ENCODE results near the gene MB.
"Not testable (repeated sequence)": the region's sequence is repeated elsewhere in the genome, so short reads cannot be mapped to it uniquely, and the experiment has no call there.

MB gene

DNA sequence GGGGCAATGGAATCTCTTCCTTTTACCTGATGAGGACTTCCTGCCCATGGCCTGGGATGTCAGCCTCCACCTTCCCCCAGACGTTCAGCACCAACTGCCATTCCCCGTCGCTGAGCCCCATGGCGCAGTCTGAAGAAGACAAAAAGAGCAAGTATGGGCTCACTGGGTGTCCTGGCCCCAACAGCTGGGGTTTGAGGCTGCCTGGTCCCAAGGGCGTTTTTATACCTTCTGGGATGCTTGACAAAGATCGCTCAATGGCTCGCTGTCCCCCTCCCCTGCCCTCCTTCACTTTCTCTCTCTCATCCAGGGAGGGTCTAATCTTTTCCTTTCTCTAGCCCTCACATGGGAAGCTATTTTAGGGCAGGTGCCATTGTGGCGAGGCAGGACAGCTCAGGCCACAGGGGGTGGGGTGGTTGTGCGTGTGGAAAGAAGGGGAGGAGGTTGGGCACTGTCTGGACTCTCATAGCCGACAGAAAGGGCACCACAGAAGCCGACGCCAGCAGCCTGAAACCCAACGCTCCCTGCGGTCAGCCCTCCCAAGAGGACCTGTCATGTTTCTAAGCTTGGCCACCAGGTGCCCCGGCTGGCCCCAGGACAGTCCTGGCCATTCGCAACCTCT lies at the start of gene MB:
MB (minus strand) TSS at position 193 of the 619 bp plus-strand sequence; CDS start at position 121, 72 bp downstream.
- DNase-seq (ENCODE audit: low read depth in 3 of 3, low spot score in 1 of 3), result no peak

DNA sequence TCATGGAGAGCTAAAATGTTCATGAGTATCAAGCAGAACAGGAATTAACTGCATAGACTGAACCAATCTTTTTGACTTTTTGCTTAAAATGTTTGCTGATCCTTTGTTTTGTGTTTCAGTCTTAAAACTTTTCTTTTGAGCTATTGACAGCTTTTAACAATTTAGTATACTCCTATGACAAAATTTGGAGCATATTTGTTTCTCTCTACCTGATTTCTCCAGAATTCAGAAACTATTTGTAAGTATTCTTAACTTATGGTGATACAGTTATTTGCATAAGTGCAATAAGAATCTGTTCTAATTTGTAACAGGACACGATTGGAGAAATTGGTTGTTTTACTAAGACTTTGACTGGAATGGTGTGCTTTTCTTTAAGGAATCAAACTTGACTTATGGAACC lies 49.6 kb upstream of the MB start:
- DNase-seq (ENCODE audit: low read depth in 3 of 3, low spot score in 1 of 3), result not testable (repeated sequence)

DNA sequence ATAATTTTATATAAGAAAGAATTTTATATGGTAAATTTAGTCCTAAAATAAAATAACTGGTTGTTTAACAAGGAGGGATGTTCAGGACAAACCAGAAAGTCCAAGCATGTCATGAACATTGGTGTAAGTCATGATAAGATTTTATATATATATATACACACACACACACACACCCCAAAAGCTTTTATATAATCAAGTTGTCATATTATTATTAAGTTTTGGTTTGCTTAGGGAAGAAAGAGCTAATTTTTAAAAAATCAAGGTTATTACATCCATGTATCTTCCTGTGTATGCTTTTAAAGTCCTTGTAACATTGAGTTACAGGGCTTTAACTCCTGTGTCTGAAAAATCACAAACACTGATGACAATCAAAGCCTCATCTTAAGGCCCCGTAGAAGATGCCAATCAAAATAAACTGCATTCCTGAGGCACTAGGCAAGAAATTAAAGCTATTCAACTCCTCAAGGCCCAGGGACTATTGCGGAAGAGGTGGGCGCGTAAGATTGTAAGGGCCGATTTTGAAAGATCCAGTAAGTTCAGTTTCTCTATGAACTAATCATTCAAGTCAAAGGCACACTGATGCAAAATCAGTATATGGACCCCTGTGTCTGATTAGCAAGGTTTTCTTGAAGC lies 47.9 kb upstream of the MB start:
- no peak for DNase-seq (ENCODE audit: low read depth in 3 of 3, low spot score in 1 of 3)

DNA sequence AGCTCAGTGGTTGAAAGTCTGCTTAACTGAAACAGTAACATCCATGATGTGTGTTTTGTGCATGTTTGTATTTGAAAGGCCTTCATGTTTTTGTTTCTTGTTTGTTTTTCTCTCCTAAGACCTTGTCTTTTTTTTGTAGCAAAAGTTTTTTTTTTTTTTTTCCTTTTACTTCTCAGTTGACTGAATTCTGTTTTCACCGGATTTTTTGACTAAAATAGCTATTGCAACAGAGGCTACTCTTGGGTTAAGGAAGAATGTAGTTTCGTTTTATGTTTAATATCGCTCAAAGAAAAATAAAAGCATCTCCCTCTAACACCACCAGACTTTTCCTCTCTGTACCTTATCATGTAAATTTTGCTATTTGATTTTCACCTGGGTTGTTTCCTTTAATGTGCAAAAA lies 46.2 kb upstream of the MB start:
- no peak for DNase-seq (ENCODE audit: low read depth in 3 of 3, low spot score in 1 of 3)

DNA sequence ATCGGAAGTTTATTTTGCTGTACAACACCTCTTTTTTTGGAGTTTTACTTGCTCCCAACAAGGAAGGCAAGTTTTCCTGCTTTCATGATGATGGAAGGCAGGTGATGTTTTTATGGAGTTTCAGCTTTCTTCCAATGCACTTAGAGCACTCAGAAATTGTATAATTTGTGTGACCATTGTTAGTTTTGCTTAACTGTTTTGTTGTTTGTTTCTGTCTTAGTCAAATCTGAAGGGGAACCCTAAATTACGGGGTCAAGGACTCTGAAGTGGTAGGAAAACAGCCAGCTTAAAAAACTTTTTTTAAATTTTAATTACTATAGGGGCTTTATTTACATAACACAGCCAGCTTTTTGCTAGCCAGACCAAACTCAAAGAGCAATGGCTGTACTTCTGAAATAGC lies 45.8 kb upstream of the MB start:
- DNase-seq (ENCODE audit: low read depth in 3 of 3, low spot score in 1 of 3), result no peak

DNA sequence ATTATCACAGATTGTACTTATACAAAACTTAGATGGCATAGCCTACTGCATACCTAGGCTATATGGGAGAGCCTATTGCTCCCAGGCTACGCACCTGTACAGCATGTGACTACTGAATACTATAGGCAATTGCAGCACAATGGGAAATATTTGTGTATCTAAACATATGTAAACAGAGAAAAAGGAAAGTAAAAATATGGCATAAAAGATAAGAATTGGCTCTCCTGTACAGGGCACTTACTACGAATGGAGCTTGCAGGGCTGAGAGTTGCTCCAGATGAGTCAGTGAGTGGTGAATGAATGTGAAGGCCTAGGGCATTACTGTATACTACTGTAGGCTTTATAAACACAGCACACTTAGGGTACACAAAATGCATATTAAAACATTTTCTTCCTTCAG lies 44.3 kb upstream of the MB start:
- DNase-seq (ENCODE audit: low read depth in 3 of 3, low spot score in 1 of 3), result no peak

DNA sequence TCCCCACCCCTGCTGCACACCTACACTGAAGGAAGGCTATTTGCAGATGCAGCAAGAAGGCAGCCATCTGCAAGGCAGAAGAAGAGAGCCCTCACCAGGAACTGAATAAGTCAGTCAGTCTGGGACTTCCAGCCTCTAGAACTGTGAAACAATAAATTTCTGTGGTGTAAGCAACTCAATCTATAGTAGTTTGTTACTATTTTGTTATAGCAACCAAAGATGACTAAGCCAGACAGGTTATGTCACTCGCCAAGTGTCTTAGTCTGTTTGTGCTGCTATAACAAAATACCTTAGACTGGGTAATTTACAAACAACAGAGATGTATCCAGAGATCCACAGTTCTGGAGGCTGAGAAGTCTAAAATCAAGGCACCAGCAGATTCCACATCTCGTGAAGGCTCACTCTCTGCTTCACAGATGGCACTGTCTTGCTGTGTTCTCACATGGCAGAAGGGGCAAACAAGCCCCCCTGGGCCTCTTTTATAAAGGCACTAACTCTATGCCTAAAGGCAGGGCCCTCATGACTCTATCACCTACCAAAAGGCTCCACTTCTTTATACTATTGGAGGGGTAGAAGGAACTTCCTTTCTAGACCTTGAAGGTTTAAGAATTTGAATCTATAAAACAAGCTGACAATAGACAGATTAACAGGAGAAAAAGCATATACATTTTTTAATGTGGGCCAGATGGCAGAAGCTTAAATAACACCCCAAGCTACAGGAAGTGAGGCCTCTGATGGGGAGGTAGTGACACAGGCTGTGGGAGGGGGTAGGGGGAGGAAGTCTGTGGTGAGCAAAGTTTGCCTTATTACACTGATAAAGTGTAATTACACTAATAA lies 43.4 kb upstream of the MB start:
- DNase-seq (ENCODE audit: low read depth in 3 of 3, low spot score in 1 of 3), result peak in 2 of 3 donors; percentile 35 to 46

DNA sequence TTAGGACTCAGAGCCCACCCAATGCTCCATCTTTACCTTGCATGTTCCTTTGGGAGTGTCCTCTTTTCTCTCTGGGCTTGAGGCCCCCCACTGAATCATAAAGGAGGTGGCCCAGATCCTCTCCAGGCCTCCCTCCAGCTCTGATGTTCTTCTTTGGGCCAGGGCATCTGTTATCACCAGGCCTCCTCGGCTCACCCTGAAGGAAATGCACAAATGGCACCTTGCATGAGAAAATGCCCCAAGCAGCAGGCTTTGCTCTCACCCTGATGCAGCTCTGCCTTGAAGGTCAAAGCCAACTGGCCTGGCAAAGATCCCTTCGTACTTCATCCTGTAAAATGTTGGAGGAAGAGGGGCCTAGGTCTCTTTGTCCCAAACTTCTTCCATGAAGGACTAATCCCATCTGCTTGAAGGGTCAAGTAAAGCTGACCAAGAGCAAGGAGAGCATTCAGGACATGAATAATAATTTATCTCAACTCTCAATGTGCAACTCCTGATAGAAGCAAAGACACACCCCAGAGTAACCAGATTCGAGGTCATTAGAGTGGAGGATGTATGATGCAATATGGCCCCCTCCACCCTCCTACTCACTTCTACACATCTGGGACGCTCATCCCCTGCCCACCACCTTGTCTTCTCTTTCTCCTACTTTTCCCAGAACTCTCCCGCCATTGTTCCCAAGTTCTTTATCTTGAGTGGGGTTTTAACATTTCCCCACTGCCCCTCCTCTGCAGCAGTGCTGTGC lies 40.6 kb upstream of the MB start:
- DNase-seq (ENCODE audit: low read depth in 3 of 3, low spot score in 1 of 3), result no peak

DNA sequence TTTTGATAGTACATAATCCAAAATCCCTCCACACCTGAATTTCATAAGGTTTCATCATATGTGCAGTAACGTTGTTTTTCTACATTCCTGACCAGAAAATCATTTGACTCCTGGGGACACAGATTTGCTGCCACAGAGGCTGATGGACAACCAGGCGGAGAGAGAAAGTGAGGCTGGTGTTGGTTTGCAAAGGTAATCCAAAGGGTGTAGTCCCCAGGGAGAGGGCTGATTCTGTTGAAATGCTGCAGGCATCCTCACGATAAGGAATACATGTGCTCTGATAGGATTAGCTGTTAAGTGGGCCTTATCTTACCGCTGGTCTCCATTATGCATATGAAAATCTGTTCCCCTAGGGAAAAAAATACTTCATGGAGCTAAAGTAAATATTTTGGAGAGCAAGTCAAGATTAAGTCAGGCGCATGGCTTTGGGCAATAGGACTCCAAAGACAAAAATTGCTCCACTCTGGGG lies 39.2 kb upstream of the MB start:
- no peak for DNase-seq (ENCODE audit: low read depth in 3 of 3, low spot score in 1 of 3)

DNA sequence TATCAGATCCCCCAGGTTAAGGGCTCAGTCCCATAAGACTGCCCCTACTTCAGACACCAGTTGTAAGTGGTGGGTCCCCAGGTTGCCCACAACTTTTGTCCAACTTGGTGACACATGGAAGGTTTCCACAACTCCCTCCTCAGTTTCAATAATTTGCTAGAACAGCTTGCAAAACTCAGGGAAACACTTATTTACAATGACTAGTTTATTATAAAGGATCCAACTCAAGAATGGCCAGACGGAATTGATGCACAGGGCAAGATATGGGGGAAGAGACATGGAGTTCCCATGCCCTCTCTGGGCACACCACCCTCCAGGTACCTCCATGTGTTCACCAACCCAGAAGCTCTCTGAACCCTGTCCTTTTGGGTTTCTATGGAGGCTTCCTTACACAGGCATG lies 36.7 kb upstream of the MB start:
- no peak for DNase-seq (ENCODE audit: low read depth in 3 of 3, low spot score in 1 of 3)

DNA sequence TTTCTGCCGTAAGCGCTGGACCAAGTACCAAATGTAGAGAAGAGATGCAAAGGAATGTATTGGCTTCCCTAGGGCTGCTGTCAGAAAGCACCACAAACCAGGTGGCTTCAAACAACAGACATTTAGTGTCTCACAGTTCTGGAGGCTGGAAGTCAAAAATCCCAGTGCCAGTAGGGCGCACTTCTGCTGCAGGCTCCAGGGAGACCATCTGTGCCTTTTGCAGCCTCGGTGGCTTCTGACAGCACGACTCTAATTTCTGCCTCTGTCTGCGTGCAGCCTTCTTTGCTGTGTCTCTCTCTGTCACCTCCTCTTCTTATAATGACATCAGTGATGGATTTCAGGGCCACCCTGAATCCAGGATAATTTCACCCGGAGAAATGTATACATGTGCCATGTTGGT lies 34.0 kb upstream of the MB start:
- DNase-seq (ENCODE audit: low read depth in 3 of 3, low spot score in 1 of 3), result no peak

DNA sequence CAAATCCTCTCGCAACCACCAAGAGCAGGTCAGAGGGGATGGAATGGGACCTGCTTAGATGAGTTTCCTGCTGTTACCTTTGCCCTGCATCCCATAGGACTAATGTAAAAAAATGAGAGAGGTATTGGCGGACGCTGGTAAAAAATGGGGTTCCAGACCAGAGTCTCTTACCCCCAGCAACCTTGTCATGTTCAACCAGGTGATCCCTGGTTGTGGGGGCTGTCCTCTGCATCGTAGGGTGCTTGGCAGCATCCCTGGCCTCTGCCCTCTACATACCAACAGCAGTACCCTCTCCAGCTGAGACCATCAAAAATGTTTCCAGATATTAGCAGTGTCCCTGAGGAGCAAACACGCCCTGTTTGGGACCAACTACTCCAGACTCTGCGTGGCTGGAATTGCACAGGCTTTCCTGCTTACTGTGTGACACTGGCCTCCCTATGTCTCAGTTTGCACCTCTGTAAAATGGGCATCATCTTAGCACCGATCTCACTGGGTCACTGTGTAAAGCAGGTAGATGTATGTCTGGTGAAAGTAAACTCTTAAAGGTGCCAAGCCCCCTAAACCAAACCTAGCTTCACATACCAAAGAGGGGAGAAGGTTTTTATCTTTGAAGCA lies 32.6 kb upstream of the MB start:
- no peak for DNase-seq (ENCODE audit: low read depth in 3 of 3, low spot score in 1 of 3)

DNA sequence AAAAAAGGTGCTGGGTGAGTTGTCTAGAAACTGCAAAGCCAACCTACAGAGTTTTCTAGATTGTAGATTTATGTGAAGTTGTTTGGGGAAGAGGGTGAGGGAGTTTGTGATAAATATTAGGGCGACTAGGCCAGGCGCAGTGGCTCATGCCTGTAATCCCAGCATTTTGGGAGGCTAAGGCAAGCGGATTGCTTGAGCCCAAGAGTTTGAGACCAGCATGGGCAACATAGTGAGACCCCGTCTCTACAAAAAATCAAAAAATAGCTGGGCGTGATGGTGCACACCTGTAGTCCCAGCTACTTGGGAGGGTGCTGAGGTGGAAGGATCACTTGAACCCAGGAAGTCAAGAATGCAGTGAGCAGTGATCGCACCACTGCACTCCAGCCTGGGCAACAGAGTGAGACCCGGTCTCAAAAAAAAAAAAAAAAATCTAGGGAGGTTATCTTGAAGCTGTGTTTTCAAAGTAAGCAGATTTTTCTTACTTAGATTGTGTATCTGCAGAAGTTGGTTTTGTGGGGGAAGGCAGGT lies 32.0 kb upstream of the MB start:
- no peak for DNase-seq (ENCODE audit: low read depth in 3 of 3, low spot score in 1 of 3)

DNA sequence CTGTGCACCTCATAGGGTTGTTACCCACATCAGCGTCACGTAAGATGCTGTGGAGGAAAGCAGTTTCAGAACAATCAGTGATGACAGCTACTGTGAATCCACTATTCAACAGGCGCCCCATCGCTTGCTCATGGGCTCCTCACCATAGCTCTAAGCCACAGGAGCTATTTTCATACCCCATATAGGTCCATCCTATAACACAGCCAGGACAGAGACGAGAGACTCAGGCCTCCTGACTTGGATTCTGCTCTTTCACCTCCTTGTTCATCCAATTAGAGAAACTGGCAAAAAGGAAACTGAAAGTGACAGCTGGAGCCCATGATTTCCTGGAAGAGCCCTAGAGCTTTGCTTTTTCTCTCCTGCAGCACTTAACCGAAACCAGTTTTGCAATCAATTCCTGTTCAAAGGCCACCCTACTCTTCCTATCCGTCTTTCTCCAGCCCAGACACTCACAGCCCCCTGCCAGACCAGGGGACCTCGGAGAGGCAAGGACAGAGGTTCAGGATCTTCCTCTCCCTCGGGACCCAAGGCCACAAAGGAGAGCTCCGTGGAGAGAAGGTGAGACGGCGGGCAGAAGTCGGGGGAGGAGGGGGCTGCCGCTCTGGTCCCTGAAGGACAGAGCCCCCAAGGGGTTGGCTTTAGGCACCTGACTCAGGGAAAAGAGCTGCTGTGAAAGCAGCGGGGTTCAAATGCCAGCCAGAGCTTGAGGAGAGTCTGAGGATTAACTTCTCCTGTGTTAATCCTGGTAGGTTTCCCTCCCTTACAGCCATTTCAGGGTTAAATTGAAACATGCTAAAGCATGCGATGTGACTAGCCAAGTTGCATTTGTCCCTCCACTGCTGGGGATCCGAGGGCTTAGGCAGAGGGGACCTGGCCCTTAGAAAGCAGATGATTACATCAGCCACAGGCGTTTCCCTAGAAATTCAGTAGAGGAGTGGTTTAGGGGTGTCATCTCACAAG lies 31.2 kb upstream of the MB start, which contains the start of gene APOL6:
APOL6 (plus strand) TSS at position 381 of the 960 bp plus-strand sequence. CDS start 7,980 bp downstream, outside the sequence.
- DNase-seq (ENCODE audit: low read depth in 3 of 3, low spot score in 1 of 3), result peak in 2 of 3 donors; percentile 24 to 33

DNA sequence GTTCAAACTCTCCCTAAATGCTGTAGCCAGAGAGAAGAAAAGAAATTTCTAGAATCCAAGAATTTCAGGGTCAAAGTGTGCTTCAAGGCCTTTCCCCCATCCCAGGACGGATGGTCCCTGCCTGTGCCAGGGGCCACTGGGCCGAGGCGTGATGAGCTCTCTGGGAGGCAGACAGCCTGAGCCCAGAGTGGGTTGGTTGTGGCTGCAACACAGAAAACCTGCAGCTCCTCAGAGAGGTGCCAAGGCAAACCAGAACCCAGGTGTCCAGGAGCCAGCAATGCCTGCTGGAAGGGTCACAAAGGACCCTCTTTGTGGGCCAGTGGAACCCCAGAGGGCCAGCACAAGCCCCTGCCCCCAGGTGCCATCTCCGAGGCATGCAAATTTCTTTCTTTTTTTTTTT lies 28.5 kb upstream of the MB start:
- DNase-seq (ENCODE audit: low read depth in 3 of 3, low spot score in 1 of 3), result no peak

DNA sequence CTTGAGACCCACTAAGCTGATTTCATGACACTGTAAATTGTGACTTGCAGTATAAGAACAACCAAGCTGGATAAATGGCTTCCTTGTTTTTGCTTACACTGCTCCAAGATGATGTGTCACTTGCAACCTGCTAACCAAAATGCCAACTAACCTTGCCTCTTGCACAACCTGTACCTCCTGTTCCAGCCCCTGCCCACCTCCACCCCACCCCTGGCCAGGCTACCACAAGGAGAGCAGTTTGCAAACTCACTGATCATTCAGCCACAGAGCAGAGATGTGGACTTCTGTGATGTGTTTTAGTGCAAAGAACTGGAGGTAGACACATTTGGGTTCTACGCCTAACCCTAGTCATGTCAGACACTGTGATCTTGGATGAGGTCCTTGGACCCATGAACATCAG lies 26.9 kb upstream of the MB start:
- DNase-seq (ENCODE audit: low read depth in 3 of 3, low spot score in 1 of 3), result no peak

DNA sequence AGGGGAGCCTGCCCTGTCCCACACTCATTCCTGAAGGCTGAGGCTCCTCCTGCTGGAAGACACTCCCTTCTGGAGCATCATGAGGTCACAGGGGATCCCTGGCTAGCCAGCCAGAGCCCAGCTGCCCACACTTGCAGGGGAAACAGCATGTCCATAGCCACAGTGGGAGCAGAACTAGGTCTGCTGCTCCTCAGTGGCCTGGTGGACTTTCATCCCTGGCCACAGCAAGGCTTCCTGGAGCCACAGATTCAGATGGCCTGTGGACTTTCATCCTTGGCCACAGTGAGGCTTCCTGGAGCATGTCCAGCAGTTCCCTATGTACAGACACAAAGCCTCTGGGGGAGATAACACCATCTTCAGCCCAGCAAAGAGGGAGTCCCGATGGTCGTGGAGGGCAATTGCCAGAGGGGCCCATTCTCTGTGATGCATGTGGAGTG lies 25.2 kb upstream of the MB start:
- no peak for DNase-seq (ENCODE audit: low read depth in 3 of 3, low spot score in 1 of 3)

DNA sequence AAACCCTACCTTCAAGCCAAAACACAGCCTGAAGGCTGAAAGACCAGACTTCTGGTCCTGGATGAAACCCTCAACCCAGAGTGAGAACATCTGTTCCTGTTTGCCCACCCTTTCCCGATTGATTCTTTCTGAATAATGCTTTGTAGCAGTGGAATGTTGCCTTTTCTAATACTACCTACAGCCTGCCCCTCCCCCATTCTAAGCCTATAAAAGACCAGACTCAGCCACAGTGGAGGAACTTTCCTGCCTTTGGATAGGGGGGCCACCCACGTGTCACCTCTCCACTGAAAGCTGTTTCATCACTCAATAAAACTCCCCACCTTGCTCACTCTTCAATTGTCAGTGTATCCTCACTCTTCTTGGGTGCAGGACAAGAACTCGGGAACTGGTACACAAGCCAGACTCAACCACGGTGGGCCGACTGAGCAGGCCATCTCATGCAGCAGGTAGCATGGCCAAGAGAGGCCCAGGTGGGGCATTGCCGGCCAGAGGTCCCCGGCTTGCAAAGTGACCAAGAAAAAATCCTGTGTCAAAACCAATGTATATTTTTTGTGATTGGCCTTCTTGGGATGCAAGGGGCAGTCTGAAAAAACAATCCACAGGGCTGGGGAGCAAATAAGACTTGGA lies 24.5 kb upstream of the MB start:
- no peak for DNase-seq (ENCODE audit: low read depth in 3 of 3, low spot score in 1 of 3)

DNA sequence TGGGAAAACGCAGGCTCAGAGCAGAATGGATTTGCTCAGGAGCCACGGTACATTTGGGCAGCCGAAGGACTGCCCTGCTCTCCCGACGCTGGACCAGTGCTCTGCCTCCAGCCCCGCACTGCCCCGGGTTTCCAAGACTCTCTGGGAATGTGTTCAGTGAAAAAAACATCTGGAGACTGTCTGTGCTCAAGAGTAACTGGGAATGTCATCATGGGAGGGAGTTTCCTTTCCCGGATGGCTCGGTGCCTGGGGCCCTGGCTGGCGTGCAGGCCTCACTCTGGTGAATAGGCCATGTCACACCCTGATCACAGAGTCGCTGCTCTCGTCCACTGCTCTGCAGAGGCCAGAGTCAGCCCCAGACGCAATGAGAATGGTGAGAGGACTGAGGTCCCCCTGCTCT lies 21.3 kb upstream of the MB start:
- DNase-seq (ENCODE audit: low read depth in 3 of 3, low spot score in 1 of 3), result no peak

All from stimulated activated CD4-positive, alpha-beta T cell treated with anti-CD3 and anti-CD28 coated beads, TNF-alpha, amount 100 ng/mL, for 1 hour (primary cell).